ENCODE measurements around the gene LRRFIP1. TPM values are rescaled to one million over a fixed set of nuclear protein-coding genes. Genes with fewer than 3 reads are reported as not detected.
A peak's percentile ranks its signal among the peaks of the same experiment; 100 is the strongest.

Gene LRRFIP1
- total and polyA plus RNA-seq, 12 donors = 18.7 to 79.7 (median 51.8) TPM

DNA sequence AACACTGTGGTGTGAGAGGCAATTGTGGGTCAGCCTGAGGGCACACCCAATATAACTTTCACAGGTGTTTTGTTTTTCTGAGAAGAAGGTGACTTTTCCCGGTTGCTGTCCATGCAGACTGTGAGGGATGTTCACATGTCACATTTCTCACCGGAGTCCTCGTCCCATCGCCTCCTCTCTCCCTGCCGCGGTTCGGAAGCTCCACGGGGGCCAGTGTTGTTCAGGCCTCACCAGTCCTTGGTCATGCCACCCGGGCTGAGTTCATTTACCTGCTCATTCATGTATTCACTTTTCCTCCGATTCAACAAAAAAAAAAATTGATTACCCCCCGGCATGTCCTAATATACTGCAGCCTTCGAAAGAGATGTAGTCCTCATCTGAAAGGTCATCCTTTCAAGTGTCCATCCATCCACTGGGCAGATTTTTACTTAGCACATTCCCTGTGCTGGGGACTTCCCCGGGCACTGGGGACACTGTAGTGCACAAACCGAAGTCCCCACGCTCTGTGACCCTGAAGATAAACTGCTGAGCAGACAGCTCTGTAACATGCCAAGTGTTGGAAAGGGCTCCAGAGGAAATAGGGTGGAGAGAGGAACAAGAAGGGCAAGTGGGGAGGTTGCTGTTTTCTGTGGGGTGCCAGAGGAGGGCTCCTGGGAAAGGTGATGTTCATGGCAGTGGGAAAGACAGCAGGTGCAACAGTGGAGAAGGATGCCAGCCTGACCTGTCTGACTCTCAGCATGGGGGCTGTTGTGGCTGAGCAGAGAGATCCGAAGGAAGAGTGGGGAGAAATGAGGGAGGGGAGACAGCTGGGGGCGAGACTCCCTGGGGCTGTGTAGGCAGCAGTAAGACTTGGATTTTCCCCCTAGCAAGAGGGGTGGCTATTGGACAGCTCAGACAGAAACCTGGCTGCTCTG, 22.4 kb downstream of the LRRFIP1 start:
- no peaks in the 10 kb centered on the region for H3K27me3 ChIP-seq

GRCh38 chr2:237650455-237650850, 23.1 kb downstream of the LRRFIP1 start:
- no peak for TF ChIP-seq POLR2A (IDR thresholded peaks at IDR 0.05)
- TF ChIP-seq, protein P1, sequence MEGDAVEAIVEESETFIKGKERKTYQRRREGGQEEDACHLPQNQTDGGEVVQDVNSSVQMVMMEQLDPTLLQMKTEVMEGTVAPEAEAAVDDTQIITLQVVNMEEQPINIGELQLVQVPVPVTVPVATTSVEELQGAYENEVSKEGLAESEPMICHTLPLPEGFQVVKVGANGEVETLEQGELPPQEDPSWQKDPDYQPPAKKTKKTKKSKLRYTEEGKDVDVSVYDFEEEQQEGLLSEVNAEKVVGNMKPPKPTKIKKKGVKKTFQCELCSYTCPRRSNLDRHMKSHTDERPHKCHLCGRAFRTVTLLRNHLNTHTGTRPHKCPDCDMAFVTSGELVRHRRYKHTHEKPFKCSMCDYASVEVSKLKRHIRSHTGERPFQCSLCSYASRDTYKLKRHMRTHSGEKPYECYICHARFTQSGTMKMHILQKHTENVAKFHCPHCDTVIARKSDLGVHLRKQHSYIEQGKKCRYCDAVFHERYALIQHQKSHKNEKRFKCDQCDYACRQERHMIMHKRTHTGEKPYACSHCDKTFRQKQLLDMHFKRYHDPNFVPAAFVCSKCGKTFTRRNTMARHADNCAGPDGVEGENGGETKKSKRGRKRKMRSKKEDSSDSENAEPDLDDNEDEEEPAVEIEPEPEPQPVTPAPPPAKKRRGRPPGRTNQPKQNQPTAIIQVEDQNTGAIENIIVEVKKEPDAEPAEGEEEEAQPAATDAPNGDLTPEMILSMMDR (IDR thresholded peaks at IDR 0.05) = no peak
- whole genome bisulfite sequencing, 4 donors = 95 to 100% (median 96%) methylated on average over 4 to 7 of the region's 7 CpGs

More for the DNA sequence above, 22.4 kb downstream of the LRRFIP1 start:
- Histone ChIP-seq H3K9me3 (replicated peaks in 1 of 3) (no peaks in the 10 kb centered on the region), H3K4me3 (no peak overlapping the region), H3K27ac (no peak overlapping the region), H3K4me1 (replicated peaks in 1 of 2) (no peaks in the 10 kb centered on the region), H3K36me3 (replicated peaks in 1 of 2) (no peaks in the 10 kb centered on the region)
- 84 to 91% (median 86%) methylated on average over 17 of the region's 17 CpGs for WGBS, 4 donors
- intact Hi-C loops (cut with DNase I) = no loop called here
- DNase-seq = peak in 1 of 7 donors; percentile 30
- TF ChIP-seq POLR2A (IDR thresholded peaks at IDR 0.05) = no peak
- TF ChIP-seq, protein P1 (IDR thresholded peaks at IDR 0.05) = no peak

DNA sequence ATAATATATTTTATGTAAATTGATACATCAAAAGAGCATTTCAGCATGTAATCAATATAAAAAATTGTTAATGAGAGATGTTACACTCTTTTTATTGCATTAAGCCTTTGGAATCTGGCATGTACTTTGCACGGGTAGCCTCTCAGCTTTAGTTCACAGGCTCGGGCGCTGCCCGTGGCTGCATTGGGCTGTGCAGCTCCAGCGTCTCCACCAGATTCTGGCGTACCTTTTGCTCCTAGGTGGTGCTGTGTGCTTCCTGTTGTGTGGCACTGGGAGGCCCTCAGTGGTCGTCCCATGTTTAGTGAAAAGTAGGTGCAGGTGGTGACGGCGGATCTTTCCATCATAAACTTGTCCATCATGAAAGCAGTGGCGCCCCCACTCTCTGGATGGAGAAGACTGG, 24.4 kb downstream of the LRRFIP1 start:
- no peak overlapping the region for H3K27ac ChIP-seq
- DNase-seq = peak in 2 of 7 donors; percentile 20 to 39
- H3K4me3 ChIP-seq = no peak overlapping the region
- H3K27me3 ChIP-seq = no peaks in the 10 kb centered on the region
- no peaks in the 10 kb centered on the region for H3K9me3 ChIP-seq (replicated peaks in 1 of 3)
- 95 to 98% (median 97%) methylated on average over 10 of the region's 10 CpGs for WGBS, 4 donors
- TF ChIP-seq POLR2A (IDR thresholded peaks at IDR 0.05) = no peak
- TF ChIP-seq, protein P1 (IDR thresholded peaks at IDR 0.05) = no peak
- no peaks in the 10 kb centered on the region for H3K36me3 ChIP-seq (replicated peaks in 1 of 2)
- no peaks in the 10 kb centered on the region for H3K4me1 ChIP-seq (replicated peaks in 1 of 2)
- intact Hi-C loops (cut with DNase I) = no loop called here

More at GRCh38 chr2:237650455-237650850, 23.1 kb downstream of the LRRFIP1 start:
- Histone ChIP-seq H3K36me3 (replicated peaks in 1 of 2) (no peaks in the 10 kb centered on the region), H3K4me3 (no peak overlapping the region), H3K27ac (no peak overlapping the region), H3K9me3 (replicated peaks in 1 of 3) (no peaks in the 10 kb centered on the region), H3K27me3 (no peaks in the 10 kb centered on the region), H3K4me1 (replicated peaks in 1 of 2) (no peaks in the 10 kb centered on the region)
- intact Hi-C loops (cut with DNase I) = no loop called here
- DNase-seq = peak in 1 of 7 donors; percentile 10

GRCh38 chr2:237652181-237652580, 24.8 kb downstream of the LRRFIP1 start:
- H3K27ac ChIP-seq = no peak overlapping the region
- no peaks in the 10 kb centered on the region for H3K36me3 ChIP-seq (replicated peaks in 1 of 2)
- DNase-seq = peak in 5 of 7 donors; percentile 31 to 66 (median 54)
- no peak for TF ChIP-seq POLR2A (IDR thresholded peaks at IDR 0.05)
- no peak overlapping the region for H3K4me3 ChIP-seq
- WGBS, 4 donors = 24 to 54% (median 48%) methylated on average over 3 of the region's 3 CpGs
- no peaks in the 10 kb centered on the region for H3K4me1 ChIP-seq (replicated peaks in 1 of 2)
- intact Hi-C loops (cut with DNase I) = no loop called here
- no peaks in the 10 kb centered on the region for H3K27me3 ChIP-seq
- no peaks in the 10 kb centered on the region for H3K9me3 ChIP-seq (replicated peaks in 1 of 3)

All from adrenal gland (tissue), 12 donors.